HG03095 (cell line): ENCODE measurements around the gene USF2.

Experiments used
- ATAC-seq: cut with Tn5 transposase; IDR thresholded peaks from one replicate; pipeline ENCODE4 v1.9.1; 2021; ENCODE audit warnings: moderate library complexity; ENCODE audit not compliant: unreplicated experiment

Gene USF2

DNA sequence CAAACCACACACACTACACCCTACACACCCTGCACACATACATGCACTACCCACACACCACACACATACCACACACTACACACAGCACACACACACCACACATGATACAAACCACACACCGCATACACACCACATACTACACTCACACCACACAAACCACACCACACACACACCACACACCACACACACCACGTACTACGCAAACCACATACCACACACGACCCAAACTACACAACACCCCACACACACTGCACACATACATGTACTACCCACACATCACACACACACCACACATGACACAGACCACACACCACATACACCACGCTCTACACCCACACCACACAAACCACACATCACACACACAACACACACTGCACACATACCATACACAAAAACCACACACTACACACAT lies 29.8 kb downstream of the USF2 start:
- ATAC-seq: no peak

DNA sequence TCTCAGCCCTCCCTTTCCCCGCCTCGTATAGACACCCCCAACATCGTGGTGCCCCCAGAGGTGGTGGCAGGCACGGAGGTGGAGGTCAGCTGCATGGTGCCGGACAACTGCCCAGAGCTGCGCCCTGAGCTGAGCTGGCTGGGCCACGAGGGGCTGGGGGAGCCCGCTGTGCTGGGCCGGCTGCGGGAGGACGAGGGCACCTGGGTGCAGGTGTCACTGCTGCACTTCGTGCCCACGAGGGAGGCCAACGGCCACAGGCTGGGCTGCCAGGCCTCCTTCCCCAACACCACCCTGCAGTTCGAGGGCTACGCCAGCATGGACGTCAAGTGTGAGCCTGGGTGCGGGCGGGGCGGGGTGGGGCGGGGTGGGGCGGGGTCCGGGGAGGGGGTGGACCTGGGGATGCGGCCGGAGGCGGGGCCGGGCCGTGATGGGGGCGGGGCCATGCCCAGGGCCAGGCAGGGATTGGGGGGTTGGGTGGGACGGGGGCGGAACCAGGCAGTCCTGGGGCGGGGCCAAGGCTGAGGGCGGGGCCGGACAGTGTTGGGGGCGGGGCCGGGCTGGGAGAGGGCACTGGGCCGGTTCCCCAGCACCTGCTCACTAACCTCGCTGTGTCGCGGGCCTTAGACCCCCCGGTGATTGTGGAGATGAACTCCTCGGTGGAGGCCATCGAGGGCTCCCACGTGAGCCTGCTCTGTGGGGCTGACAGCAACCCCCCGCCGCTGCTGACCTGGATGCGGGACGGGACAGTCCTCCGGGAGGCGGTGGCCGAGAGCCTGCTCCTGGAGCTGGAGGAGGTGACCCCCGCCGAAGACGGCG lies 31.0 kb downstream of the USF2 start:
- no peak for ATAC-seq

DNA sequence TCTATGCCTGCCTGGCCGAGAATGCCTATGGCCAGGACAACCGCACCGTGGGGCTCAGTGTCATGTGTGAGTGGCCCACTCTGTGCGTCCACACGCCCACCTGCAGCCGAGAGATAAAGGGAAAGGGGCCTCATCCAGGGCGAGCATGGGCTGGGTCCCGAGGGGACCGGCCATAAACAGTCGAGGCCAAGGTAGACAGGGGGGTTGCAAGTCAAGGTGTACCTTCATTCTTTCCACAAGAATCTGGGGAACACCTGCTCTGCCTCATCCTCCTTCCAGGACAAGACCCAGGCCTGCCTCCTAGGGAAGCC lies 31.5 kb downstream of the USF2 start:
- ATAC-seq: no peak

DNA sequence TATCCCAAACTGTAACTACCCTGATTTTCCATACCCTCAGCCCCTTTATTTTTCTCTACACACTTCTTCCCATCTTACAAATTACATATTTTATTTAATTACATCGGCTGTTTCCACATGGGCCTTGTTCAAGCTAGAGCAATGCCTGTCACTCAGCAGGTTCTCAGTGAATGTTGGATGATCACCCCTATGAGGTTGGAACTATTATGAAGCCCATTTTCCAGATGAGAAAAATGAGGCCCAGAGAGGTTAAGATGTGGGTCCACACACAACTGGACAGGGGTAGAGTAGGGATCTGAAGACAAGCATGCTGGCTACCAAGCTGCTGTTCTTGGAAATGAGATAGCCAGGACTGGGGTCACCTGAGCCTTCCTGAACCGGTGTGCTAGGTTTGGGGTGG lies 33.2 kb downstream of the USF2 start:
- ATAC-seq: no peak

DNA sequence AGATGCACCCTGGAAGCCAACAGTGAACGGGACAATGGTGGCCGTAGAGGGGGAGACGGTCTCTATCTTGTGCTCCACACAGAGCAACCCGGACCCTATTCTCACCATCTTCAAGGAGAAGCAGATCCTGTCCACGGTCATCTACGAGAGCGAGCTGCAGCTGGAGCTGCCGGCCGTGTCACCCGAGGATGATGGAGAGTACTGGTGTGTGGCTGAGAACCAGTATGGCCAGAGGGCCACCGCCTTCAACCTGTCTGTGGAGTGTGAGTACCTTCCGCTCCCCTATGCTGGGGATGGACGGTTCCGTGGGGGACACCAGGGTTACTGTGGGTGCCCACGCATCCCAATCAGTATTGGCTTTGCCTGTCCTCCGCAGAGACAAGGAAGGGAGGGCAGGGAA lies 33.7 kb downstream of the USF2 start:
- no peak for ATAC-seq

- no peak for ATAC-seq
These were observed 34.7 kb downstream of the USF2 start for GRCh38 chr19:35303357-35303915.

- no peak for ATAC-seq
These were observed 35.3 kb downstream of the USF2 start for GRCh38 chr19:35304036-35304435.

DNA sequence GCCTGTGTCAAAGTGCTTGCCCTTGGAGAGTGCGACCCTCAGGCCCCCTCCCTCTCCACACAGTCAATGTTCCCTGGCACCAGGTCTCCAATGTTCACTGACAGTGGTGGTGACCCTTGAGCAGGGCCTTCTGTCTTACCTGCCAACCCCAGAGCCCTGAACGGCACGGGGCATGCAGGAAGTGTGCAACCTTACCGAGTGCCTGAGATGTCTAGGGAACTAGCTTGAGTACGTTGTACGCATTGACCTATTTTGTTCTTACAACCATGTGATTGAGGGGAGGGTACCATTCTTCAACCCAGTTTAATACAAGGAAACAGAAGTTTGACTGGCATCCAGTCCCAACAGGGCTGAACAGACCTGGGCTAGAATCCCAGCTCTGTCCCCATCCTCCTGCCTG lies 36.4 kb downstream of the USF2 start:
- ATAC-seq: no peak

- ATAC-seq: no peak
These were observed 37.9 kb downstream of the USF2 start for GRCh38 chr19:35306473-35307246.

DNA sequence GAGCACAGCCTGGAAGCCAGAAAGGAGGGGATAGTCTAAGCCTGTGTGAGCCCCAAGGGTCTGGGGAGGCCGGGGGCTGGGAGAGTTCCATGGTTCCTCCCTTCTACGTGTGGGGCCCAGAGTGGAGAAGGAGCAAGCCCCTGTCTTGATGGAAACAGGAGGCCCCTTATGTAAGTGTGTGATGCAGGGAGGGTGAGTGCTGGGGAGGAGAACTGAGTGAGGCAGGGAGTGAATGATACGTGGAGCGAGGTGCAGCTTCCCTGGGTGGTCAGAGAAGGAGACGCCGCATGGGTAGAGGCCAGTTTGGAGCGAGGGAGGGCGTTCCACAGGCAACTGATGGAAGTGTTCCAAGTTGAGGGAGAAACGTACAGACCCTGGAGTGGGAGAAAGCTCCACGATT lies 39.2 kb downstream of the USF2 start:
- no peak for ATAC-seq

GRCh38 chr19:35308910-35309309 lies 40.1 kb downstream of the USF2 start:
- ATAC-seq: no peak

- no peak for ATAC-seq
These were observed 40.9 kb downstream of the USF2 start for GRCh38 chr19:35309481-35310279.

- no peak for ATAC-seq
These were observed 41.6 kb downstream of the USF2 start for GRCh38 chr19:35310331-35310730.

GRCh38 chr19:35310811-35311465 lies 42.2 kb downstream of the USF2 start:
- ATAC-seq: no peak

- no peak for ATAC-seq
These were observed 43.3 kb downstream of the USF2 start for GRCh38 chr19:35311901-35312665.

DNA sequence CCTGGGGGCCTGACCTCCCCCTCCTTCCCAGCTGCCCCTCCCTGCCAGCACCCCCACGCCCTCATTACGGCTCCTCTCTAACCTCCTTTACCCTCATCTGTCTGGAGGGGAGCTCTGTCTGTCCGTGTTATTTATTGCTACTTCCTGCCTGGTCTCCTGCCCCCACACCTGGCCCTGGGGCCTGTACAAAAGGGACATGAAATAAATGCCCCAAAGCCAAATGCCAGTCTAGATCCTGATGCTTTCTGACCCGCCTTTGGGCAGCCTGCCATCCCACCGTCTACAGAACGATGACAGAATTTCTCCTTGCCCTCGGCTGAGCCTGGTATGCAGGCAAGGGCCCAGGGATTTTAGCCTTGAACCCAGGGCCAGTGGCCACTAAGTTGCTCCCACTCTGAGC lies 44.8 kb downstream of the USF2 start:
- no peak for ATAC-seq

- ATAC-seq: no peak
These were observed 45.3 kb downstream of the USF2 start for GRCh38 chr19:35314031-35314430.

- no peak for ATAC-seq
These were observed 46.2 kb downstream of the USF2 start for GRCh38 chr19:35314858-35315470.

GRCh38 chr19:35315883-35316282 lies 47.1 kb downstream of the USF2 start:
- no peak for ATAC-seq

DNA sequence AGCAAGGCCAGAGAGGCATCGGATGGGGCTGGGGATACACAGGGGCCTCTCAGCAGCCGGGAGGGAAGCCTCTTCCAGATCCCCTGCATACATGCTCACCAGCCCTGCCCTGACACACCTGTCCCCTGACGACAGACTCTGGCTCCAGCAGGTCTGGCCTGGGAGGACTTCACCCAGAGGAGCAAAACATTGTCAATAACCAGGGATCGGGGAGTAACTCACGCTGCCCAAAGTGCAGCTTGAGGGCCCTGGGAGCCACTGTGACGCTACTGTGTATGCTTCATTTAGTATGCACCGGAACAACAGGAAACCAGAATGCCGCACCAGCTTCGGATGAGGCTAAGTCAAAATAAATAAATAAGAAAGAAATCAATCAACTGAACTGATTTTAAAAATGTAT lies 47.8 kb downstream of the USF2 start:
- ATAC-seq: no peak
